DMS 273 treated with DMSO at 0.1 percent for 48 hours (cell line): ENCODE measurements around the gene CGB8.
"Not testable (repeated sequence)": the region's sequence is repeated elsewhere in the genome, so short reads cannot be mapped to it uniquely, and the experiment has no call there.

ENCODE experiments used
- DNase-seq: peaks from one replicate; lab custom pipeline; 2025; lab: John Stamatoyannopoulos, UW

CGB8 gene

GRCh38 chr19:49064768-49065611 is 16.1 kb upstream of the CGB8 start, which contains the start of gene NTF4:
NTF4 (minus strand) TSS chr19:49064818; CDS start chr19:49061997, 2,821 bp downstream.
- DNase-seq, result no peak

DNA sequence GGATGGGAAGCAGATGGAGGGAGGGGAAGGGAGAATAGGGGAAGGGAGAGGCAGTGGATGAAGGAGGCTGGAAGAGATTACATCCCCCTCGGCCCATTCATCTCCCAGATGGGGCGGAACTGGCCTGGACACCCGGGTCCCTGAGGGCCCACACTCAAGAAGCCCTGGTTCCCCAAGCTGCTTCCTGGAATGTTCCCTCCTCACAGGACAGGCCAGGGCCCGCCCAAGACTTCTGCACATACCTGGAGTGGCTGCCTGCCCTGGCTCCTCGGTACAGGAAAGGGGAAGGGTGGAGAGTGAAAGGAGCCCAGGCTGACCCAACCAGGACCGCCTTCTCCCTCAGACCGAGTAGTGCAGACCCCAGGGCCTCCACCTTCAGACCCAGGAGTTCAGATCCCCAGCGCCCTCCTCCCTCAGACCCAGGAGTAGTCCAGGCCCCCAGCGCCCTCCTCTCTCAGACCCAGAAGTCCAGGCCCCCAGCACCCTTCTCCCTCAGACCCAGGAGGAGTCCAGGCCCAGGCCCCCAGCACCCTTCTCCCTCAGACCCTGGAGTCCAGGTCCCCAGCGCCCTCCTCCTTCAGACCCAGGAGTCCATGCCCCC is 15.2 kb upstream of the CGB8 start:
- DNase-seq, result no peak

- no peak for DNase-seq
Measured at GRCh38 chr19:49061445-49061844, 12.5 kb upstream of the CGB8 start.

- no peak for DNase-seq
Measured at GRCh38 chr19:49061000-49061399, 12.1 kb upstream of the CGB8 start.

DNA sequence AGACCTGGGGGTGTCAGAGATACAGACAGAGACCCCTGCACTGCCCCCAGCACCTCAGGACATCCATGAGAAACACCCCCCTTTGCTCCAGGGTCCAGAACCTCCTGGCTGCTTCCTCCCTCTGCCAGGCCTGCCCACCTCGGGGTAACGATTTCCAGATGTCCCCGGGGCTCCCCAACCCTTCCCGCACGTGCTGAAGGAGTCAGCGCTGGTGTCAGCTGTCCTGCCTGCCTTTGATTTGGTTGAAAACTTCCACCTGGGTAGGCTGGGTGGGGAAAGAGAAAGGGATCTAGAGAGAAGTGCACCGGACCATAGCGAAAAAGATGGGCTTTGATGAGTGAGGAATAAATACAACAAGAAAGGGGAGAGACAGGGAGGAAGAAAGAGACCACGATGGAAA is 10.1 kb upstream of the CGB8 start:
- DNase-seq, result no peak

GRCh38 chr19:49058562-49058961 is 9.7 kb upstream of the CGB8 start:
- no peak for DNase-seq

DNA sequence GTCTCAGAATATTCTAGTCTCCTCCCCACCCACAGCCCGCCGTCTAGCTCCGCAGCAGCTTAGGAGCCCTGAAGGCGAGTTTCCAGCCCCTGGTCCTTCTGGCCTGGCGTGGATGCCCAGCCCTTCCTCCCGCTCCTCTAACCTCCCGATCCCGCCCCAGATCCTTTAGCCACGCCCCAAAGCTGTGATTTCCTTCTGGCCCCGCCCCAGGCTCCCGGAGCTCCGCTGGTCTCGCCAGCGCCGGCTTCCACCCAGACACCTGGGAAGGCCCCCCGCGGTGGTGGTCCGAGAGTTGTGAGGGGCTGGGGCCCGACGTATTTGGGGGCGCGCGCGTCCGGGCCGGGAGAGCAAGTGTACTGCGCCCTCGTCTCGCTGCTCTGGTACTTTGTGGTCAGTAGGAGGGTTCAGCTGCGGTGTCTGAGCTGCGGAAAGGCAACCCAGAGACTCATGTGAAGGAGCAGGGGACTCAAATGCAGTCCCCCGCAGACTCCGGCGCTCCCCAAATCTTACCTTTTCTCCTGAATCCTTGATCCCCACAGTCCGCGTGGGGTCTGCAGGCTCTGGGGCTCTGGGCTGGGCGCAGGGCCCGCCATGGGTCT is 8.8 kb upstream of the CGB8 start, which contains the start of gene CGB7:
TSS of gene CGB7 (minus strand) at position 114 of the 599 bp plus-strand sequence. CDS start 2,374 bp downstream, outside the sequence.
- DNase-seq, result no peak

GRCh38 chr19:49056902-49057596 is 8.1 kb upstream of the CGB8 start:
- DNase-seq, result not testable (repeated sequence)

- no peak for DNase-seq
Measured at GRCh38 chr19:49056101-49056901, 7.4 kb upstream of the CGB8 start.

DNA sequence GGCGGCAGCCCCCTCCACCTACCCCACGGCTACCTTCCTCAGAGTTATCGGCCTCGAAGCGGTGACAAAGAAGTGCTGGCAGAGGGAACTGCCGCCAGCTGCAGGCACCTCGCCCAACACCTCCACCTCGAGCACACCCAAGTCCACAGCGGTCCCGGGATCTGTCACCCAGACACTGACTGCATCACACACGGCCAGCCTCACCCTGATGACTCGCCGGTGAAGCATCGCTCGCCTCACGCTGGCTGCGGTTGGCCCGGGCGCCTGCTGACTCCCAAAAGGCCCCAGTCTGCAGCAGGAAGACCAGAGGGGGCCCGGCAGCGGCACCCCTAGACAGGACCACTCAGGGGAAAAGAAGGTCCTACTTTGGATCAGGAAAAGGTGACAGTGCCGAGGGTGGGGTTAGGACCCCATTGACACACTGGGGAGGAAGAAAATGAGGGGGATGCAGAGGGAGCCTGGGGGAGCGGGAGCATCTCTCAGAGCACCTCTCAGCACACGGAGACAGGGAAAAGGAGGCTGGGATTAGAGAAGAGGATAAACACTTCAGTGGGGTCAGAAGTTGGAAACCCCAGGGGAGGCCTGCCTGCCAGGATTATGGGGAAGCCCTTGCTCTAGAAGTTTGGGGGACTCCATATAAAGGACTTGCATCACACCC is 1.6 kb upstream of the CGB8 start:
- not testable (repeated sequence) for DNase-seq

DNA sequence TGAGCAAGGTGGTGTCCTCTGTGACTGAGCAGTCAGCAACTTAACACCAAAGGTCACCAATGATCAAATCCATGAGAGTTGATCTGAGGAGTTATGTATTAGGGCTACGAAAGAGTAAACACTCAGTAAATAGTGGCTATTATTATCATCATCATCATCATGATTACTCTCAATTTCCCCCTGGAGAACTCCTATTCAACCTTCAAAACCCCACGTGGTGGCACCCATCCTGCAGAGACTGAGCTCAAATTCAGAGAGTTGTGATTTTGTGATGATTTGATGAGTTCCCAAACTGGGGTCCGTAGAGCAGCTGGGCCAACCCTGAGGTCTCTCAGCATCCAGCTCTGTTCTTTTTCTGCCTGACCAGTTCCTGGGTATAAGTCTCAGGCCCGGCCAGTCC is 923 bp upstream of the CGB8 start:
- DNase-seq, result not testable (repeated sequence)

- not testable (repeated sequence) for DNase-seq
Measured at GRCh38 chr19:49043548-49043947, 5.4 kb downstream of the CGB8 start, which contains the start of gene CGB5. CGB5 (plus strand) TSS chr19:49043848; CDS start chr19:49044210, 362 bp downstream.

DNA sequence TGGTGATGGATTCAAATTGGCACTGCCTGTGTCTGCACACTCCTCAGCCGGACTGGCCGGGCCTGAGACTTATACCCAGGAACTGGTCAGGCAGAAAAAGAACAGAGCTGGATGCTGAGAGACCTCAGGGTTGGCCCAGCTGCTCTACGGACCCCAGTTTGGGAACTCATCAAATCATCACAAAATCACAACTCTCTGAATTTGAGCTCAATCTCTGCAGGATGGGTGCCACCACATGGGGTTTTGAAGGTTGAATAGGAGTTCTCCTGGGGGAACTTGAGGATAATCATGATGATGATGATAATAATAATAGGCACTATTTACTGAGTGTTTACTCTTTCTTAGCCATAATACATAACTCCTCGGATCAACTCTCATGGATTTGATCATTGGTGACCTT is 6.2 kb downstream of the CGB8 start:
- DNase-seq, result not testable (repeated sequence)

DNA sequence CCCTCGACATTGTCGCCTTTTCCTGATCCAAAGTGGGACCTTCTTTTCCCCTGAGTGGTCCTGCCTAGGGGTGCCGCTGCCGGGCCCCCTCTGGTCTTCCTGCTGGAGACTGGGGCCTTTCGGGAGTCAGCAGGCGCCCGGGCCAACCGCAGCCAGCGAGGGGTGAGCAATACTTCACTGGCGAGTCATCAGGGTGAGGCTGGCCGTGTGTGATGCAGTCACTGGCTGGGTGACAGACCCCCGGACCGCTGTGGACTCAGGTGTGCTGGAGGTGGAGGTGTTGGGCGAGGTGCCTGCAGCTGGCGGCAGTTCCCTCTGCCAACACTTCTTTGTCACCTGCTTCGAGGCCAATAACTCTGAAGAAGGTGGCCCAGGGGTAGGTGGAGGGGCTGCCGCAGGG is 6.7 kb downstream of the CGB8 start:
- no peak for DNase-seq

DNA sequence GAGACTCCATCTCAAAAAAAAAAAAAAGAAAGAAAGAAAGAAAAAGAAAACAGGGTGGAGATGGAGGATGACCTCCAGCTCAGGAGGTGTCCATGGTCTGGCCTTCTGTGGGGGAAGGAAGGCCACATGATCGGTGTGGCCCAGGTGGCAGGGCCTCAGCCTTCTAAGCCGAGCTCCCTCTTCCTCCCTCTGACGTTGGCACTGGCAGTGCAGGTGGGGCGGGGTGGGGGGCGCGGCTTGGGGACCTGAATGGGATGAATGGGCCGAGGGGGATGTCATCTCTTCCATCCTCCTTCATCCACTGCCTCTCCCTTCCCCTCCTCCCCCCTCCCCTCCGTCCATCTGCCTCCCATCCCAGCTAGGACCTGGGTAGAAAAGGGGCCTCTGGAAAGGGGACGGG is 9.2 kb downstream of the CGB8 start:
- not testable (repeated sequence) for DNase-seq

DNA sequence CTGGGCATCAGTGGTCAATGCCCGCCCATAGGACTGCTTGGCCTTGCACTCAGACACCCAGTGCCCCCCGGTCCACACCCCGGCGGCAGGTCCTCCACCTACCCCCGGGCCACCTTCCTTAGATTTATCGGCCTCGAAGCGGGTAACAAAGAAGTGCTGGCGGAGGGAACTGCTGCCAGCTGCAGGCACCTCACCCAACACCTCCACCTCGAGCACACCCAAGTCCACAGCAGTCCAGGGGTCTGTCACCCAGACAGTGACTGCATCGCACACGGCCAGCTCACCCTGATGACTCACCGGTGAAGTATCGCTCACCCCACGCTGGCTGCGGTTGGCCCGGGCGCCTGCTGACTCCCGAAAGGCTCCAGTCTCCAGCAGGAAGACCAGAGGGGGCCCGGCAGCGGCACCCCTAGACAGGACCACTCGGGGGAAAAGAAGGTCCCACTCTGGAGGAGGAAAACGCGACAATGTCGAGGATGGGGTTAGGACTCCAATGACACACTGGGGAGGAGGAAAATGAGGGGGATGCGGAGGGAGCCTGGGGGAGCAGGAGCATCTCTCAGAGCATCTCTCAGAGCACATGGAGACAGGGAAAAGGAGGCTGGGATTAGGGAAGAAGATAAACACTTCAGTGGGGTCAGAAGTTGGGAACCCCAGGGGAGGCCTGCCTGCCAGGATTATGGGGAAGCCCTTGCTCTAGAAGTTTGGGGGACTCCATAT is 10.2 kb downstream of the CGB8 start:
- DNase-seq, result not testable (repeated sequence)

DNA sequence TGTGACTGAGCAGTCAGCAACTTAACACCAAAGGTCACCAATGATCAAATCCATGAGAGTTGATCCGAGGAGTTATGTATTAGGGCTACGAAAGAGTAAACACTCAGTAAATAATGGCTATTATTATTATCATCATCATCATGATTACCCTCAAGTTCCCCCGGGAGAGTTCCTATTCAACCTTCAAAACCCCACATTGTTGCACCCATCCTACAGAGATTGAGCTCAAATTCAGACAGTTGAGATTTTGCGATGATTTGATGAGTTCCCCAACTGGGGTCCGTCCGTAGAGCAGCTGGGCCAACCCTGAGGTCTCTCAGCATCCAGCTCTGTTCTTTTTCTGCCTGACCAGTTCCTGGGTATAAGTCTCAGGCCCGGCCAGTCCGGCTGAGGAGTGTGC is 10.8 kb downstream of the CGB8 start:
- not testable (repeated sequence) for DNase-seq

- not testable (repeated sequence) for DNase-seq
Measured at GRCh38 chr19:49036815-49037214, 12.1 kb downstream of the CGB8 start, which contains the start of gene CGB1. CGB1 (minus strand) TSS chr19:49036895; CDS start chr19:49036711, 184 bp downstream.

DNA sequence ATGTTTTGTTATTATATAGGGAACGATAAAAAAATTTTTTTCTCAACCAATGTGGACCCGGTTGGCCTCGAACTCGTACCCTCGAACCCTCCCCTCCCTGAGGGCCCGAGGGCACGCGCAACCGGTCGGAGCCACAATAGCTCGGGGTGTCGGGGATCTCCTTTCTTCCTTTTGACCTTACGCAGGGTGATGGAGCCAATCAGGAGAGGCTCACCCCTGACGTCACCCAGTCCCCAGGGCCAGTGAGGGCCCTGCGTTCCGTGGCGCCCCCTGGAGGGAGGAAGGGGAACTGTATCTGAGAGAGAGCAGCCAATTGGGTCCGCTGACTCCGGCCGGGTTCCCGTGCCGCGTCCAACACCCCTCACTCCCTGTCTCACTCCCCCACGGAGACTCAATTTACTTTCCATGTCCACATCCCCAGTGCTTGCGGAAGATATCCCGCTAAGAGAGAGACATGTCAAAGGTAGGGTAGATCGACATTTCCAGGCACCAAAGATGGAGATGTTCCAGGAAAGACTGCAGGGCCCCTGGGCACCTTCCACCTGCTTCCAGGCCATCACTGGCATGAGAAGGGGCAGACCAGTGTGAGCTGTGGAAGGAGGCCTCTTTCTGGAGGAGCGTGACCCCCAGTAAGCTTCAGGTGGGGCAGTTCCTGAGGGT is 17.1 kb downstream of the CGB8 start, which contains the start of gene CGB2:
TSS of gene CGB2 (plus strand) at position 249 of the 660 bp plus-strand sequence. CDS start at position 455, 206 bp downstream.
- peak; percentile 9 for DNase-seq
